Fibroblast of upper back skin (primary cell): Measurements from ENCODE around the gene YBX1.
"Not testable (repeated sequence)": the region's sequence is repeated elsewhere in the genome, so short reads cannot be mapped to it uniquely, and the experiment has no call there.

Experiments used
- DNase-seq: peaks from one replicate; pipeline ENCODE4 v3.0.0-alpha.2; 2013

Gene YBX1

DNA sequence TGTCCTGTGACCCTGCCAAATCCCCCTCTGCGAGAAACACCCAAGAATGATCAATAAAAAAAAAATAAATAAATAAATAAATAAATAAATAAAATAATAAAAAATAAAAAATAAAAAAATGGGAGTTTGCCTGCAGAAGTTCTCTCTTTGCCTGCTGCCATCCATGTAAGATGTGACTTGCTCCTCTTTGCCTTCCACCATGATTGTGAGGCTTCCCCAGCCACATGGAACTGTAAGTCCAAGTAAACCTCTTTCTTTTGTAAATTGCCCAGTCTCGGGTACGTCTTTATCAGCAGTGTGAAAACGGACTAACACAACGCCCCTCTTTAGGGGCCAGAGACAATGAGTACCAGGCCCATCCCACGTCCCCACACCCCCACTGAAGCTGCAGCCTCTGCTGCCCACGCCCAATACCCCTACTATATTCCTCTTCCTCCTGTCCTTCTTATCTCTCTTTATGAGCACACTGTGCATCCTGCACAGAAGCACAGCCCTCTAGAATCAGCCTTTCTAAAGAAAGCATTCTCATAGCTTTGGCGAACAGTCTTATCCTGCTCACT lies 69.4 kb downstream of the YBX1 start:
- not testable (repeated sequence) for DNase-seq

DNA sequence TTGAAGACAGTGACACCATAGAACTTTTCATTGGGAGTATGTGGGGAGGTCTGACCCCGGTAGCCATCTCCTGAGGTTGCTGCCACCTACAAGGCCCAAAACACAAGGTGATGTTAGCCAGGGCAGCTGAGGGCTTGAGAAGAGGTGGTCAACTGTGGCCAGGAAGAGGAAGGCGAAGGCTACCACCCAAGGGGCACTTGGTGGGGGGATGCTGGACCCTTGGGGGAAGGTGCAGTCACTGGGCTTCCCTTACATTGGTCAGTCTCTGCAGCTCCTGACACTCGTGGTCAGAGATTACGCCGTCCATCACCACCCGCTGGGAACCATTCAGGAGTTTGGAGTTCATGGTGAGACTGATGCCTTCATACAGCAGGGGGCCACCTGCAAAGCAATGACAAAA lies 70.1 kb downstream of the YBX1 start:
- no peak for DNase-seq

DNA sequence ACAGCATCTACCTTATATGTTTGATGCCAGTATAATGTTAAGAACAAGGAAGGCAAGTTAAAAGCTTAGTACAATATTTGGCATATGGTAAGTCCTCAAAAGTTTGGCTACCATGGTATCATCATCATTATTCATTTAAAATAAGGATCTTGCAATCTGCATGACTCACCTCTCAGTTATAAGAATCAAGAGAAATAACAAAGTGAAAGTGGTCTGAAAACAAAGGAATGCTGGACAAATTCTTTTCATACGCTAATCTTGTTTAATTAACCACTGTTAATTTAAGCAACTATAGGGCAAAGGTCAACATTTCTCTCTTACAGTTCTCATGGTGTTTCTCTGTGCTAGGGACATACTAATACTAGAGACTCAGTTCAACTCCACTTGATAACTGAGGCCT lies 70.9 kb downstream of the YBX1 start:
- DNase-seq = peak; percentile 39
